GM12878 (cell line): ENCODE data around the gene PLEK2.

ENCODE experiments used
- CHD1 ChIP-seq: IDR thresholded peaks from 2 replicates; pipeline ENCODE4 v1.6.1; 2012; ENCODE audit warnings: low read depth, low read length, improper control_type of control experiment
- TF ChIP-seq, protein P1 (sequence below), 3 experiments: IDR thresholded peaks in 2 of 3; conservative IDR thresholded peaks in 1 of 3; 2 replicates each; pipeline ENCODE4 v1.5.1; 2011; ENCODE audit warnings: low read depth in 3 of 3, low read length in 3 of 3, mild to moderate bottlenecking in 3 of 3, control low read depth in 2 of 3, moderate library complexity in 2 of 3, inconsistent platforms in 1 of 3, mixed read lengths in 1 of 3; ENCODE audit not compliant: control insufficient read depth in 2 of 3, insufficient read depth in 1 of 3; ENCODE audit errors: extremely low read depth in 1 of 3

DNA sequence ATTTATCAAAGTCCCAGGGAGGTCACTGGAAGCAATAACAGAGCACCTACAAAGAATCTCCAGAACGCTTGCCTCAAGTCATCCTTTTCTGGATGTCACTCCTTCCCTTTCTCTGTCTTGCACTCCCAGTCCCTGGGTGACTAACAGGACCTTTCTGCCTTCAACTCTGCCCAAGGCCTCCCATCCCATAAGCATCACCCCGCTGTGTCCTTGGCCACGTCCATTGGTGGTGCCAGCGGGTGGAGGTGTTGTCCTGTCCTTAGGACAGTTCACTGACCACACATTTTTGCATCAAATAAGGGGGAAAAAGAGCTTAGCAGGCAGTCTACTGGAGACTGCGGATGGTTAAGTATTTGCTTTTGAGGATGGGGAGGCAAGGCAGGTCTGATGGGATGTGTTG lies 23.6 kb upstream of the PLEK2 start:
- TF ChIP-seq, protein P1, sequence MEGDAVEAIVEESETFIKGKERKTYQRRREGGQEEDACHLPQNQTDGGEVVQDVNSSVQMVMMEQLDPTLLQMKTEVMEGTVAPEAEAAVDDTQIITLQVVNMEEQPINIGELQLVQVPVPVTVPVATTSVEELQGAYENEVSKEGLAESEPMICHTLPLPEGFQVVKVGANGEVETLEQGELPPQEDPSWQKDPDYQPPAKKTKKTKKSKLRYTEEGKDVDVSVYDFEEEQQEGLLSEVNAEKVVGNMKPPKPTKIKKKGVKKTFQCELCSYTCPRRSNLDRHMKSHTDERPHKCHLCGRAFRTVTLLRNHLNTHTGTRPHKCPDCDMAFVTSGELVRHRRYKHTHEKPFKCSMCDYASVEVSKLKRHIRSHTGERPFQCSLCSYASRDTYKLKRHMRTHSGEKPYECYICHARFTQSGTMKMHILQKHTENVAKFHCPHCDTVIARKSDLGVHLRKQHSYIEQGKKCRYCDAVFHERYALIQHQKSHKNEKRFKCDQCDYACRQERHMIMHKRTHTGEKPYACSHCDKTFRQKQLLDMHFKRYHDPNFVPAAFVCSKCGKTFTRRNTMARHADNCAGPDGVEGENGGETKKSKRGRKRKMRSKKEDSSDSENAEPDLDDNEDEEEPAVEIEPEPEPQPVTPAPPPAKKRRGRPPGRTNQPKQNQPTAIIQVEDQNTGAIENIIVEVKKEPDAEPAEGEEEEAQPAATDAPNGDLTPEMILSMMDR (IDR thresholded peaks at IDR 0.05 in 2 of 3, conservative IDR thresholded peaks at IDR 0.05 in 1 of 3; ENCODE audit: control insufficient read depth in 2 of 3, extremely low read depth in 1 of 3, insufficient read depth in 1 of 3, low read depth in 3 of 3, low read length in 3 of 3): no peak
- TF ChIP-seq CHD1: no peak
